TTC549 (cell line): ENCODE results near the gene GART.
"Not testable (repeated sequence)": the region's sequence is repeated elsewhere in the genome, so short reads cannot be mapped to it uniquely, and the experiment has no call there.

Source experiments
- FAIRE-seq: peaks from 2 replicates; lab custom pipeline; 2012; peaks lifted over from hg19 to GRCh38; lab: Jason Lieb, UNC

Gene GART

GRCh38 chr21:33541756-33542639 is at the start of gene GART:
Gene GART, minus strand, starts transcription at chr21:33542117. Its CDS starts 2,802 bp downstream, at chr21:33539315.
- FAIRE-seq = no peak

DNA sequence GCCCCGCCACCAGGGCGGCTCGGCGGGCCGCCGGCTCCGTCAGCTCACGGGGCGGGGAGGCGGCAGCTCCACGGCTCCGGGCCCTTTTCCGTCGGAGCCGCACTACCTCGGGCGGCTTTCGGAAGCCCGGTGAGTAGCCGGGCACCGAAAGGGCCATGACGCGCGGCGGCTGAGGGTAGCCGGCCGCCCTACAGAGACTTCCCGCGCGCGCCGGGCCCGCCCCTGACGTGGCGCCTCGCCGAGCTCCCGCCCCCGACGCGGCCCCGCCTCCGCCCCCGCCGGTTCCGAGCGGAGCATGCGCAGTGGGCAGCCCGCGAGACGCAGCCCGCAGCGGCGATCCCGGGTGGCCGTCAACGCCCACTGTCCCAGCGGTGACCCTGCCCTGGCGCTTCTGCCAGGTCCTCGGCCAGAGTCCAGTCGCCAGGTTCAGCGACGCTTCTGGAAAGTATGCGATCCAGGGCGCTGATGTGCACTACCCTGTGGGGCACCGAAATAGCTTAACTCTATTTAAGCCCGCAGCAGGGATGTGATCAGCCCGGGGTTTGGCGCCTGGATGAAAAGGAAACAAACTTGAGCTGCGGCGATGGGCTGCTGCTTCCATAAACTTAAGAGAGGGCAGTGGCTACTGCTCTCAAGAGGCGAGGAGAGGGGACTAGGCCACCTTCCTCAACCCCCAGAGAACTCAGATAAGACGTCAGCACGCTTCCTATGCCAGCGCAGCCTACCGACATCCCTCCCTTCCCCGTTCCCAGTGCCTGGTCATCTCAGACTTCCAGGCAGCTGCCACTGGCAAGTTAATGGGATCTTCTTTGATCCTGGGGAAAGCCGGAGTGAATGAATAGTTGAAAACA is 46.8 kb upstream of the GART start, which contains the start of gene DONSON:
Gene DONSON (minus strand): TSS at position 200 of the 851 bp plus-strand sequence. CDS start 43 bp downstream, at position 157.
- no peak for FAIRE-seq

DNA sequence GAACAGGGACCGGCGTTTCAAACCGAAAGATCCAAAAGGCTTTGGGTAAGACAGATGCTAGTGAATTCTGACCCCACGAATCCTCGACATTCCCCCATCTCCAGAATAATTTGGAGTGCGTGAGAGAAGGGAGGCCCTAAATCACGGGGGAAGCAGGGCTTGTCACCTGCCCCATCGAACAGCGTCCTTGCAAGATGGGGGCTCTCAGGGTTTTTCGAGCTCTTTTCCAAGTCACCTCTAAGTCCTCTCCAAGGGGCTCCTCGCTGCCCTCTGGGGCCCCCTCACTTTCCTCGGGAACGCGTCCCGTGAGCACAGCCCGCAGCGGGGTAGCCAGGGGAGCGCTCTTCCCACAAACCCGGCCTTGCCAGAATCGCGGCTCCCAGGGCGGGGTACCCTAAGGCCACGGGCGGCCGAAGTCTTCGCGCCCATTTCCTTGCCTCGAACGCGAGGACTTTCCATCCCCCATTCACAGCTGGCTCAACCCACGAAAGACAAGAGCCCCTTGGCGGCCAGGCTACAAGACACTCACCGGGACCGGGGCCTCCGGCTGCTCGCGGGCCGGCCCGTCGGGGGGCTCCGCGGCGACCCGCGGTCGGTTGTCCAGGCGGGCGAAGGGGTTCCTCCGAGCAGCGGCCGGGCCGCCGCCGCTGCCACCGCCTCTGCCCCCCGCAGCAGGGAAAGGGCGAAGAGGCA is 46.0 kb upstream of the GART start:
- no peak for FAIRE-seq

DNA sequence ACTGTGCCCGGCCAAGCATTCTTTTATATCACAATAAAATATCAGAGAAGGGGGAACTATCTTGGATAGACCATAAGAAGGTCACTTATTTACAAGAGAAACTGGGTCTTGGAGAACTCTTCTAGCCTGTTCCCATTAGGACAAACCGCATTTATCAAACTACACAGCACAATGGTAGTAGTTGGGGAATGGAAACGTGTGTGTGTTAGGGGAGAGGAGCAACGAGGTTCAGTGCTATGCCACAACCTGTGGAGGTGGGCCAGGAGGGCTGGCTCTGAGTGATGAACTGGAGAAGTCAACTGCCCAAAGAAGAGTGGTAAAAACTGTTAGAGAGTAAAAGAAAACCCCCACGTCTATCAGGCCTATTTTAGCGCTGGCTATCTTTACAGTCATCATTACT is 45.0 kb upstream of the GART start:
- no peak for FAIRE-seq

- no peak for FAIRE-seq
These were observed 42.5 kb upstream of the GART start for GRCh38 chr21:33584455-33584854.

GRCh38 chr21:33578959-33579542 is 37.1 kb upstream of the GART start:
- FAIRE-seq = peak; percentile 17

- no peak for FAIRE-seq
These were observed 36.3 kb upstream of the GART start for GRCh38 chr21:33578214-33578613.

DNA sequence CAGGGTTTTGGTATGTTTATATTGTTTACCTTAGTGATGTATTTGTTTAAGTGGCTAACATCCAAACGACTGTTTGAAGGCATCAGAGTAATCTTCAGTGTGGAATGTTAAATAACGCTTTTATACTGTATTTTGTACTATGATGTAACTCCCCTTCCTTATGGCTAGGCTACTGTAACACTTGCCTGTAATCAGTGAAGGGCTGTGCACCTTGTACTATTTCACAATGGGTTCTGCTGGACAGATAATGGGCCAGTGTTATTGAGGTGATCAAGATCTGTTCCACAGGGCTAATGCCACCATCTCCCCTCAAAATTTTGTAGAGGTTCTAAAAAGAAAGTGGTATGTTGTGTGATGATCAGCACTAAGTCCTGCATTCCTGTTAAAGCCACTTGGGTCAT is 34.8 kb upstream of the GART start:
- not testable (repeated sequence) for FAIRE-seq

GRCh38 chr21:33572350-33572749 is 30.4 kb upstream of the GART start:
- no peak for FAIRE-seq

DNA sequence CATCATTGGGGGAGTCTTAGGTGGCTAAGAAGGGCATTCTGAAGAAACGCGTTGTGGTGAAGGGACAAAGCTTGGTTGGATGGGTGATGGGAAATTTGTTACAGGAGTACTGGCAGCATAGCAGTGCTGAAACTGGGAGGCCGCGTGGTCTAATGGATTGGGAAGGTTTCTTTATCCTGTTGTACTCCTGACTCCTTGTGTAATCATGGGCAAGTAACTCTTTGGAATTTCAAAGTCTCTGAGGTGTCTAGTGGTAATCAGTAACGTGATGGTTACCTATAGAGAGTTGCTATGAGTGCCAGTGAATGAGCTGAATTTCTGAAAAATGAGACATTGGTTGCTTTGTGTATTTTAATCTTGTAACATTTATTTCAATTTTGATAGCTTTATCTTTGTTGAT is 28.1 kb upstream of the GART start:
- FAIRE-seq = no peak

GRCh38 chr21:33568448-33568847 is 26.5 kb upstream of the GART start:
- no peak for FAIRE-seq

GRCh38 chr21:33567914-33568313 is 26.0 kb upstream of the GART start:
- FAIRE-seq = no peak

DNA sequence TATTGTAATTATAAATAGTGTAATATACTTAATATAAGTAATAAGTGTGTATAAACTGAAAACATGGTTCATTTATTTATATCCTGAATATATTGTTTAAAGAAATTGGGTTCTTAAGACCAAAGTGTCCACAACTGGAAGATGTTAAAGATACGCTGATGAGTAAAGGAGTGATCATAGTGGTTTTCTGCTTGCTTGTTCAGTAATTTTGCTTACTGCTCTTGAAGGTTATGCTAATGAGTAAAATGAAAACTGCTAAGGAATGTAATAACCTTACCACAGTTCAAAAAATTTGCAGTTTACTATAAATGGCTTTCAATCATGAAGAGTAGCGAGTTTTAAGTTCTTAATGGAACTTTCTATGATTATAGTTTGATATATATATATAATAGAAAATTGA is 24.6 kb upstream of the GART start:
- no peak for FAIRE-seq

DNA sequence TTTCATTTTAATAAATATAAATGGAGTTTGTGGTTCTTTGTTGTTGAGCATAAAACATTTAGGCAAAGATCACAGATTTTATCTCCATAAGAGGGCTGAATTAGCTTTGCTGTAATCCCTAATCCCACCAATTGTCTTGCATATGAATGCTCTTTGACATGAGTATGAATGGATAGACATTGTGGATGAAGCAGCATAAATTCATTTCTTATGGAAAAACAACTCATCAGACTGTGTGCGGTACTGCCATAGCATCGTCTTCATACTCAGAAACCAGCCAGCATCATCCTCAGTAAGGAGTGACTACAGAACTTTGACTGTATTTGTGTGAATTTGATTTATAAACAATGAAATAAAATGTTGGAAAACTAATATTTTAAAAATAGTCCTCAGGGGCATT is 20.5 kb upstream of the GART start:
- FAIRE-seq = no peak

GRCh38 chr21:33561373-33561772 is 19.5 kb upstream of the GART start:
- FAIRE-seq = no peak

DNA sequence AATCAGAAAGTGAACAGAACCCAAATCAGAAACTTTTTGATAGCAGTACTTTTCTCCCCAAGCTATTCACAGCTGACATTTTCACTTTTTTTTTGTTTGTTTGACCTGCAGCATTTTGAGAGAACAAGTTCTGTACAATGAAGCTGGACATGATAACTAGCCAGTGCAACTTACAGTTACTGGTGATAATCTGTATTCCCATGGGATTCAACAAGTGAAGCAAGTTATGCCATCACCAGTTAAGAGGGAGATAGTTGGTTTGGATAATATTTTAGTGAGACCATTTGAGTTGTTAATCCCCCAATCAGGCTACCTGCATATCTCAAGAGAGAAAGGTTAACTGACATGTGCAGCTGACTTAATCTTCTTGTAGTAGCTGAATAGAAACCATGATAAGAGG is 19.0 kb upstream of the GART start:
- FAIRE-seq = no peak

DNA sequence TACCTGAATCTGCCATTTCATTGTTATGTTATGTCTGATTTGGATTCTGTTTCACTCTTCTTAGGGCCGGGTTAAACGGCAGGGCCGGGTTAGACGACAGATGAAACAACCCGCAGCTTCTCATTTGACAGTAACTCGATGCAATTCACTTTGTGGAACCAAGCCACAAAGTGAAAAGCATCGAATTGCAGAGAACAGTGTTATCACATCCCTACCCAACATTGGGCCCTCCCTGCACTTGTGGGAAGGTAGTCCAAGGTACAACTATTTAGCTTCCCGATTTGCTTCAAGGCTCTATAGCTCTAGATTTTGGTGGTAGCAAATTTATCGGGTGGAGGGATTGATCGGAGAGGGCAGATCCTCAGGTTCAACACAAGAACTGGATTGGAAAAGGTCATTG is 17.9 kb upstream of the GART start:
- FAIRE-seq = no peak

- no peak for FAIRE-seq
These were observed 17.0 kb upstream of the GART start for GRCh38 chr21:33558777-33559421.

GRCh38 chr21:33557447-33557846 is 15.5 kb upstream of the GART start:
- no peak for FAIRE-seq

- FAIRE-seq = no peak
These were observed 13.0 kb upstream of the GART start for GRCh38 chr21:33554982-33555344.

DNA sequence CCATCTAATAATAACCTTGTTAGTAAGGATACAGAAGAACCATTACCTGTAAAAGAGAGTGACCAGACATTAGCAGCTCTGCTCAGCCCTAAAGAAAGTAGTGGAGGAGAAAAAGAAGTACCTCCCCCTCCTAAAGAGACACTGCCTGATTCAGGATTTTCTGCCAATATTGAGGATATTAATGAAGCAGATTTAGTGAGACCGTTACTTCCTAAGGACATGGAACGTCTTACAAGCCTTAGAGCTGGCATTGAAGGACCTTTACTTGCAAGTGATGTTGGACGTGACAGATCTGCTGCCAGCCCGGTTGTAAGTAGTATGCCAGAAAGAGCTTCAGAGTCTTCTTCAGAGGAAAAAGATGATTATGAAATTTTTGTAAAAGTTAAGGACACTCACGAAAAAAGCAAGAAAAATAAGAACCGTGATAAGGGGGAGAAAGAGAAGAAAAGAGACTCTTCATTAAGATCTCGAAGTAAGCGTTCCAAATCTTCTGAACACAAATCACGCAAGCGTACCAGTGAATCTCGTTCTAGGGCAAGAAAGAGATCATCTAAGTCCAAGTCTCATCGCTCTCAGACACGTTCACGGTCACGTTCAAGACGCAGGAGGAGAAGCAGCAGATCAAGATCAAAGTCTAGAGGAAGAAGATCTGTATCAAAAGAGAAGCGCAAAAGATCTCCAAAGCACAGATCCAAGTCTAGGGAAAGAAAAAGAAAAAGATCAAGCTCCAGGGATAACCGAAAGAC is 12.5 kb upstream of the GART start:
- no peak for FAIRE-seq
